ENCODE measurements around the gene SUCLG2.

SUCLG2 gene

GRCh38 chr3:67648701-67649100, 5.7 kb downstream of the SUCLG2 start:
- DNase-seq, result no peak

- DNase-seq, result no peak
Measured at GRCh38 chr3:67648229-67648628, 6.2 kb downstream of the SUCLG2 start.

- DNase-seq, result no peak
Measured at GRCh38 chr3:67647390-67647878, 7.0 kb downstream of the SUCLG2 start.

- no peak for DNase-seq
Measured at GRCh38 chr3:67646586-67647234, 7.7 kb downstream of the SUCLG2 start.

- no peak for DNase-seq
Measured at GRCh38 chr3:67644827-67645226, 9.6 kb downstream of the SUCLG2 start.

GRCh38 chr3:67642734-67643133, 11.7 kb downstream of the SUCLG2 start:
- DNase-seq, result no peak

GRCh38 chr3:67642190-67642589, 12.2 kb downstream of the SUCLG2 start:
- DNase-seq, result no peak

- no peak for DNase-seq
Measured at GRCh38 chr3:67641451-67641850, 13.0 kb downstream of the SUCLG2 start.

- DNase-seq, result no peak
Measured at GRCh38 chr3:67640023-67640660, 14.3 kb downstream of the SUCLG2 start.

- no peak for DNase-seq
Measured at GRCh38 chr3:67637255-67637900, 17.0 kb downstream of the SUCLG2 start.

GRCh38 chr3:67635806-67636205, 18.6 kb downstream of the SUCLG2 start:
- no peak for DNase-seq

- no peak for DNase-seq
Measured at GRCh38 chr3:67635257-67635656, 19.2 kb downstream of the SUCLG2 start.

GRCh38 chr3:67630666-67631362, 23.6 kb downstream of the SUCLG2 start:
- no peak for DNase-seq

- no peak for DNase-seq
Measured at GRCh38 chr3:67624687-67625086, 29.7 kb downstream of the SUCLG2 start.

GRCh38 chr3:67624078-67624477, 30.3 kb downstream of the SUCLG2 start:
- DNase-seq, result no peak

GRCh38 chr3:67622652-67623051, 31.8 kb downstream of the SUCLG2 start:
- DNase-seq, result no peak

- DNase-seq, result no peak
Measured at GRCh38 chr3:67620869-67621268, 33.5 kb downstream of the SUCLG2 start.

GRCh38 chr3:67619991-67620390, 34.4 kb downstream of the SUCLG2 start:
- no peak for DNase-seq

- no peak for DNase-seq
Measured at GRCh38 chr3:67617518-67617917, 36.9 kb downstream of the SUCLG2 start.

- DNase-seq, result no peak
Measured at GRCh38 chr3:67616046-67616445, 38.4 kb downstream of the SUCLG2 start.

GRCh38 chr3:67614195-67614594, 40.2 kb downstream of the SUCLG2 start:
- DNase-seq, result no peak

- DNase-seq, result no peak
Measured at GRCh38 chr3:67610458-67610857, 44.0 kb downstream of the SUCLG2 start.

- no peak for DNase-seq
Measured at GRCh38 chr3:67609709-67610108, 44.7 kb downstream of the SUCLG2 start.

GRCh38 chr3:67608034-67608433, 46.4 kb downstream of the SUCLG2 start:
- no peak for DNase-seq

All from DMS153 (cell line).